M059J (cell line): ENCODE results near the gene FXYD4. TPM values are rescaled to one million over a fixed set of nuclear protein-coding genes. Genes with fewer than 3 reads are reported as not detected.

Experiments
- DNase-seq: peaks from one replicate; pipeline ENCODE4 v3.0.0-alpha.2; 2012; ENCODE audit warnings: low read depth
- total RNA-seq: library from RNA; depleted of rRNA; stranded (reverse); fragments of >200 nt; shearing (Covaris generic); gene quantifications from 2 replicates; pipeline ENCODE4 v1.2.3, GENCODE V29; 2014

Gene FXYD4
- total RNA-seq, 1 experiment from 2014 or later: not detected

DNA sequence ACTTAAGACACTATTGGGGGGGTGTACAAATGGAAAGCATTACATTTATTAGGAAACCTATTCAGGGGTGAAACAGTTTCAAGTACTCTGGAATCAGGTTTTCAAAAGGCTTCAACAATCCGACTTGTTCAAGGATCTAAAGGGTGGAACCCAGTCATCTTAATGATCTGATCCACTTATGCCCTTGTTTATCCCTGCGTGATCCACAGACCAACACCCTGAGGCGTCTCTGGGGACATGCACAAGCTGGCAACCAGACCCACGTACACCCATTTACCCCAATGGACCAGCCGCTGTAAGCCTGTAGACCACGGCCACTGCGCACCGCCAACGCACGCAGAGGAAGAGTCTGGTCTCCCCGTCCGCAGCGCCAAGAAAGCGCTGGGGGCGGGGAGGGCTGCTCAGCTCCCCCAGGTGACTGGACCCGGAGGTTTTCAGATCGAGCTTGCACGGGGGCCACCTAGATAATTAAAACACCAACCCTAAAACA is 24.2 kb downstream of the FXYD4 start:
- no peak for DNase-seq

DNA sequence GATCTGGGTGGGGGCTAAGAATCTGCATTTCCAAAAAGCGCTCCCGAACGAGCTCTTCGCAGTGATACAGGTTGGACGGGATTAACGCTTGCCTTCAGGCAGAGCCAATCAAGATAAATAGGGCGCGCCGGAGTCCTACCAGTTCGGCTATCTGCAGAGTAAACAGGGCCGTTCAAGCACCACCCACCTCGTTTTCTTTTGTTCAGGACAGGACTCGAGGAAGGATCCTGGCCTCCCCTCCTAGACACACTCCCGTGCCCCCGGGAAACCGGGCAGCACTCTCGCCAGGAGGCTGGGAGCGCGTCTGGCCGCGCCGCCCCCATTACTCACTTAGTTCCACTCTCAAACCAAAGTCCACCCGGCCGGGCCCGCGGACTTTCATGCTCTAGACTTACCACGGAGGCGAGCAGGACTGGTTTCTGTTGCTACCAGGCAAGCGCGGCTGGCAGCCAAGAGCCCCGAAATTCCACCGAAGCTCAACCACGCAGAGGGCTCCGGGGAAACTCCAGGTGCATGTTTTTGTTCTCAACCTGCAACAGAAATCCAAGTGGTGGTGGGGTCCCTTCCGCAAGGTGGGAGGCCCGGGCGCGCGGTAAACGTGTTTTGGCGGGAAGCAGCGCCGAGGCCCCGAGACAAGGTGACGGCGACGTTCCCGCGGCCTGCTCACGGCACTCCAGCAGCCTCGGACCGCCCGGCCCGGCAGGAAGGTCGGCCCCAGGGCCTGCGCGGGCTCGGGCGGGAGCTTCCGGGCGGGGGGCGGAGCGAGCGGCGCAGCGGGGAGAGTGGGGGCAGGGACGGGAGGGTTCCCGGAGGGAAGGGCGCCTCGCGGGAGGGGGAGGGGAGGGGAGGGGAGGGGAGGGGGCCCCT is 24.9 kb downstream of the FXYD4 start:
- no peak for DNase-seq

DNA sequence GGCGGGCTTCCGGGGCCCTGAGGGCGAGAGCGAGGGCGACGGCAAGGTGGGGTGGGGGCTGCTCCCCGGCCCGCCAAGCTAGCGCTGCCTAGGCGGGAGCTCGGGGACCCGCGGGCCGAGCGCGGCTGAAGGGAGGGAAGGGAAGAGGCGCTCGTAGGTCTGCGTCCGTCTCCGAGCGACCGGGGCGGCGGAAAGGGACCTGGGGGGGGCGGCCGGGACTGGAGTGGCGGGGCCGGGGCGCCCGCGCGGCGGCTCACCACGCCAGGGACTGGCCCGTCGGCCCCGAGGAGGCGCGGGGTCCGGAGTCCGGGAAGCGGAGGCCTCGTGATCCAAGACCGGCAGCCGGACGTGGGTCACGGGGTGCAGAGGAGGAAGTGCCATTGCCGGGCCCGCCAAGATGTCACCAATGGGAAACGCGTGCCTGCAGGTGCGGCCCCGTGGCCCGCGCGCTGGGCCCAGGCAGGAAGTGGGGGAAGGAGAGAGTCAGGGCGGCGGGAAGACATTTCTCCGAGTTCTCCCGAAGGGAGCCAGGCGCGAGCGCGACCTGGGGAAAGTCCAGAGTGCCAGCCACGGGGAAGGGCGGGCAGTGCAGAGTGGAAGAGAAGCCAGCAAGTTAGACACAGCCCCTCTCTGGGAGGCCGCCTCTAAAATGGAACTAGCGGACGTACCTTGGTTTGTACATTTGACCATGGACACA is 25.6 kb downstream of the FXYD4 start:
- no peak for DNase-seq

DNA sequence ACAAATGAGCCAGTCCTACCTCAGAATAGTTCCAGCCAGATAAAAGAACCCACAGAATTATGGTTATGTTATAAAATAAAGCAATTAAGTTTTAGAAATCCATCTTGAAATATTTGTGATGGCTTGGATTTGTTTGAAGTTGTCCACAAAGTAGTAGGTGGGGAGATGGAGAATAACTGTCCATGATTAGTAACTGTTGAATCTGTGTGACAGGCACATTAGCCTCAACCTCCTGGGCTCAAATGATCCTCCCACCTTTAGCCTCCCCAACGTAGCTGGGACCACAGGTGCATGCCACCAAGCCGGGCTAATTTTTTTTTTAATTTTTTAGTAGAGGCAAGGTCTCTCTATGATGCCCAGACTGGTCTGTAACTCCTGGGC is 27.5 kb downstream of the FXYD4 start:
- DNase-seq: no peak

DNA sequence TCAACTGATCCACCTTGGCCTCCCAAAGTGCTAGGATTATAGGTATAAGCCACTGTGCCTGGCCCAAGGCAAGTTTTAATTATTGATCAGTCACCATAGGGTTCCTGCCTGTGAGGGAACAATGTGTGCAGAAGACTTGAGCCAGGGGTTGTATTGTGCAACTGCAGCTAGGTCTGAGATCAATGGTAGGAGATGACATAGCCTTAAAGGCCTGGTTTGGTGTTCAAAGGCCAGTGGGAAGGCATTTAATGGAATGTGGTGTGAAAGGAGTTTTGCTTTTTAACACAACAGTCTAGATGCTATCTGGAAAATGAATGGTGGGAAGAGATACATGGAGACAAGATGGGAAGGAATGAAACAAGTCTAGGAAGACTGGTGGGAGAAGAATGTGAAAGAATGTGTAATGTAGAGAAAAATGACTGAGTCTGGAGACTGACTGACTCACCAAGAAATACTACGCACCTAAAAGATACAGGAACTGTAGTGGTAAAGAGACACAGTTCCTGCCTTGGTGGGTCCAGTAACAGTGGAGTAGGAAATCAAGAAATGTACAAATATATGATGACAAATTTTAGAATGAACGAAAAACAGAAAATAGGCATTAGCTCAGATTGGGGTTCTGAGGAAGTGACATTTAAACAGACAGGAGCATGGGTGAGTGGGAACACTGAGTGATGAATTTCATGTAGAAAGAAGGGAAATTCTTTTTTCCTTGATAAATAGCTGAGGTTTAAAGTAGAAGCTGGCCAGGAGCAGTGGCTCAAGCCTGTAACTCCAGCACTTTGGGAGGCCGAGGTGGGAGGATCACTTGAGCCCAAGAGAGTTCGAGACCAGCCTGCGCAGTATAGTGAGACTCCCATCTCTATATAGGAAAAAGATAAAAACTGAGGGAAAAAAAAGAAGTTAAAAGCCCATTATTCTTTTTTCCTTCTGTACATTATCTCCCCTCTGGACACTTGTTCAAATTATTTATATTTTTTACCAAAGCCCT is 28.2 kb downstream of the FXYD4 start:
- no peak for DNase-seq

DNA sequence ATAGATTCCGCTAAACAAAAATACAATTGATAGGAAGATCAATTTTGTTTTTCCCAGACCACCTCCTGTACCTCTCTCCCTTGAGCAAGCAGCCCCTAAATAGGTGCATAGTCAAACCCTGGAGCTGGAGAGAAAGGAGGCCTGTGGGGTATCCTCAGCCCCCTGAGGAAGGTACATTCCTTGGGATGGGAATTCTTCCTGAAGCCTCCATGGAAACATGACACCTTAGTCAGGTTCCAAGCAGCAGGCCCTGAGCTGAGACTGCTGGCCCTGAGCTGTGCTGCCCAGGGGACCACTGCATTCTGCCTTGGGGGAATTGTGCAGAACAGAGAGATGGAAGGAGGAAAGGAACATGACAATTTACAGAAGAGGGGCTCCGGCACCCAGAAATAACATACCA is 30.2 kb downstream of the FXYD4 start:
- no peak for DNase-seq

DNA sequence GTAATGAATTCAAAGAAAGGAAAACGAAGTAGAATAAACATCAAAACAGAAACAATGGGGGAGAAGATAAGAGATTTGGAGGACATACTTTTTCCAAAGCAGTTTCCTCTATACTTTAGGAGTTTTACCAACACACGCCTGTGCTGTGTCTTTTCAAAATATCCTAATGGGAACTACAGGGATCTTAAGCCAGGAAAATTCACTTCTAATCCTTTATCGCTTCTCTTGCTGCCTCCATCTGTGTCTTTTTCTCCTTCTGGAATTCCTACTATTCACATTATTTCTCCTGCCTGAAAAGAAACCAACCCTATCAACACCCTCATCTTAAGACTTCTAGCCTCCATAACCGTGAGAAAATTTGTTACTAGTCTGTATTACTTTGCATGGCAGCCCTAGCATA is 30.7 kb downstream of the FXYD4 start:
- DNase-seq: no peak

DNA sequence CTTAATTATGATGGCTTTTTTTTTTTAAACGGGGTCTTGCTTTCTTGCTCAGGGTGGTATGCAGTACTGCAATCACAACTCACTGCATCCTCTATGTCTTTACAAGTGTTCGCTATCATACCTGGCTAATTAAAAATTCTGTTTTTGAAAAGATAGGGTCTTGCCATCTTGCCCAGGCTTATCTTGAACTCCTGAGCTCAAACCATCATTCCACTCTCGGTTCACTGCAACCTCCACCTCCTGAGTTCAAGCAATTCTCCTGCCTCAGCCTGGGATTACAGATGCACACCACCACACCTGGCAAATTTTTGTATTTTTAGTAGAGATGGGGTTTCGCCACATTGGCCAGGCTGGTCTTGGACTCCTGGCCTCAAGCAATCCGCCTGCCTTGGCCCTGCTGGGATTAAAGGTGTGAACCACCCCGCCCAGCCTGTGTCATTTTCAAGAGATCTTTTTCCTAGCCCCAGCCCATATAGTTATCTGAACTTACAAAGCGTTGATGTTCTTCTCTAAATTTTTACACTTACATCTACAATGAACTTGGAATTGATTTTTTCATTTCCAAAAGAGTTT is 31.5 kb downstream of the FXYD4 start:
- DNase-seq: no peak

DNA sequence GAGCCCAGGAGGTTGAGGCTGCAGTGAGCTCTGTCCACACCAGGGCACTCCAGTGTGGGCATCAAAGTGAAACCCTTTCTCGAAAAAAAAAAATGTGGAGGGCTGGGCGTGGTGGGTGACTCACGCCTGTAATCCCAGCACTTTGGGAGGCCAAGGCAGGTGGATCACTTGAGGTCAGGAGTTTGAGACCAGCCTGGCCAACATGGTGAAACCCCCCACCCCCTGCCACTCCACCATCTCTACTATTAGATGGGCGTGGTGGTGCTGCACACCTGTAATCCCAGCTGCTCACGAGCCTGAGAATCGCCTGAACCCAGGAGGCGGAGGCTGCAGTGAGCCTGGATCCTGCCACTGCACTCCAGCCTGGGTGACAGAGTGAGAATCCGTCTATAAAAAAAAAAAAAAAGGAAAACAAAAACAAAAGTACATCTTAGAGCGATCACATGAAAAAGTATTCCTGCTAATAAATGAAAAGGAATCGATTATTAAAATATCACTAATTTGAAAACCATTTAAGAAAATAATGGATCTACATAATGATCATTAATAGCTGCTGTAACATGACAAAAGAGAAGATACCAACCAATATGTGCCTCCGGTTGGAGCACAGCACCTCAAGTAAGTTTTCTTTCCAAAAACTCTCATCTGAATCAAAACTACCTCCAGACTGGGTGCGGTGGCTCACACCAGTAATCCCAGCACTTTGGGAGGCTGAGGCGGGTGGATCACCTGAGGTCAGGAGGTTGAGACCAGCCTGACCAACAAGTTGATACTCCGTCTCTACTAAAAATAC is 32.7 kb downstream of the FXYD4 start:
- DNase-seq: peak; percentile 47

DNA sequence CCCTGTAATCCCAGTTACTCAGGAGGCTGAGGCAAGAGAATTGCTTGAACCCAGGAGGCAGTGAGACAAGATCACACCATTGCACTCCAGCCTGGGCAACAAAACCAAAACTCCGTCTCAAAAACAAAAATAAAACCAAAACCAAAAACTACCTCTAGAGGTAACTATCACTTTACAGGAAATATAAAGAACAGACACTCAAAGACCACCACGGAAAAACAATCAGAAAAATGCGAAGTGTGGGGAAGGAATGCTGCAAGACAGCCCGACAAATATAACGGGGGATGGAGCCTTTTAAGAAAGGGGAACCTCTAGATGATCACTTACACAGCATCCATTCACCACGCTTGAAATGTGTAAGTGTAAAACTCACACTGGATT is 33.3 kb downstream of the FXYD4 start:
- no peak for DNase-seq

DNA sequence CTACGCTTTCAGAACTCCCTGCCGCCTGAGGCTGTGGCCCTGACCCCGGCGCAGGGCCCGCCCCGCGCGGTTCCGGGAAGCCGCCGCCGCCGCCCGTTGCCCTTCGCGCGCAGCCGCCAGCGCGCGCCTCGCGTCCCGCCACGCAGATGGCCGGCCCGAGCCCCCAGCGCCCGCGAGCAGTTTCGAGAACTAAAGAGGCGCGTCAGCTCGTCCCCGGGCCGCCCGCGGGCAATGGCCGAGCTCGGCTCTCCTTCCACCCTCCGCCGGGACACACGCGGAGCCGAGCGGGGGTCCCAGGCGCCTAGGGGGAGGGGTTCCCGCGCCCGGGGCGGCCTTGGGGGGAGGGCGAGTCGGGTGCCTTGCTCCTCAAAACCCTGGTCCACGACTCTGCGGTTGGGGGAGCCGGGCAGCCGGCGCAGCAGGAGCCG is 35.7 kb downstream of the FXYD4 start:
- DNase-seq: peak; percentile 63

DNA sequence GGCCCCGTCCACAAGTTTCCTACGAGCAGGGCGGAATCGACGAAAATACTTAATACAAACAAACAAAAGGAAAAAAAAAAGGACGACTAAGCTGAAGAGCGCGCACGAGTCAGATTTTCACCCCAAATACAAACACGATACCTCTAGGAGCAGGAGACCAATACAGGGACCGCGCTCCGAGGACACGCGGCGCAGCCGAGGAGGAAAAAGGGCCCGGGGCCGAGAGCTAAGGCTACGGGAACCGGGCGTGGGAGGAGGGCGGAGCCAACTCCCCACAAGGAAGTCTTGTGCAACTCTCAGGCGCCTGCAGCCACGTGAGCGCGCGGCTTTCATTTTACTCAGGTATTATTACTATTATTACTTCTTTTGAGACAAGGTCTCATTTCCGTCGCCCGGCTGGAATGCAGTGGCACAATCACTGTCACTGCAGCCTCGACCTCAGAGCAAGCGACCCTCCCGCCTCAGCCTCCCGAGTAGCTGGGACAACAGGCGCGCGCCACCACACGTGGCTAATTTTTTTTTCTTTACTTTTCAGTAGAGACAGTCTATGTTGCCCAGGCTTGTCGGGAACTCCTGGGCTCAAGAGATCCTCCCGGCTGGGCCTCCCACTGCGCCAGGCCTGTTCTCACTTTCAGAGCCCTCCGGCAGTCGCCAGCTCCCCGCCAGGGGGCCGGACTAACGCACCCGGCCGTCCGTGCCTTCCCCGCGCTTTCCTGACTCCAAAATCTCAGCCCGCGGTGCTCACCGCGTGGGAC is 36.3 kb downstream of the FXYD4 start:
- peak; percentile 87 for DNase-seq

DNA sequence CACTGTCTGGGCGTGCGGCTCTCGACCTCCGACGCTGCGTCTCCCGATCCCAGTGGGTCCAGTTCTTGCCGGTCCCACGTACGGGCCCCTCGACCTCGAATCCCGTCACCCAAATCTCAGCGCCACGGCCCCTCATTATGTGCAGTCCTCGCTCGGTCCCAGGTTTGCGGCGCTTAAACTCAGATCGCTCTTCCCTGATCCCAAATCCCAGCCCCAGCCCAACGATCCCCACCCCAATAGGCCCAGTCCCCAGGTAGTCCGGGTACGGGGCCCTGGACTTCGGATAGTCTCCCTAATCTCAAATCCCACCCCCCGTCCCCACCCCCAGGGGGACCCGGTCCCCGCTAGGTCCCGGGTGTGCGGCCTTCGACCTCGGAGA is 36.9 kb downstream of the FXYD4 start:
- no peak for DNase-seq

DNA sequence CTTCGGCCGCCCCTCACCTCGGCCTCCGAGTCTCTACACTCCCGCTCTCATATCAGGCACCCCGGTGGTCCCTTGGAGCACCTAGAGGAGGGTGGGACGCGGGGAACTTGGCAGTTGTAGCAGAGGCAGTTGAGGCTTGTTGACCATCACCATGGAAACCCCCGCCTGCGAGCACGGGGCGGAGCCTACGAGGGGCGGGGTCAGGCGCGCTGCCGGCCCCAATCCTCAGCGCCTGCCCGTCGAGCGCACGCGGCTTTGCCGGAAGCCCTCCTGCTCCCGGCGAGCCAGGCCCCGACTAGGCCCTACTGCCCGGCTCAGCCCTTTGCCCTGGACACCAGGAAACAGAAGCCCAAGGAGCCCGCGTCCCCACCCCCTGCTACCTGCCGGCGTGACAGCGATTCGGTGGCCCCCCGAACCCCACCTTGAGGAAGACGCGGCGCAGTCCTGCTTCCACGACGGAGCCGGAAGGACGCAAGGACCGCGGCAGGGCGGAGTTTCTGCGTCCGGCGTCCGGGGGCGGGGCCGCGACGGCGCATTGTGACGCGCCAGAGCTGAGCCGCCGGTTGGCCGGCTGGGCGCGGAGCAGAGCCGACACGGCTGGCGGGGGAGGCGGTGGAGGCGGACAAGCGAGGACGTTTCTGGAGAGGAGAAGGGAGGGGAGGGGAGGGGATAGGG is 37.4 kb downstream of the FXYD4 start, which contains the start of gene HNRNPF:
HNRNPF (minus strand) TSS at position 477 of the 675 bp plus-strand sequence. CDS start 21,302 bp downstream, outside the sequence.
- peak; percentile 91 for DNase-seq

DNA sequence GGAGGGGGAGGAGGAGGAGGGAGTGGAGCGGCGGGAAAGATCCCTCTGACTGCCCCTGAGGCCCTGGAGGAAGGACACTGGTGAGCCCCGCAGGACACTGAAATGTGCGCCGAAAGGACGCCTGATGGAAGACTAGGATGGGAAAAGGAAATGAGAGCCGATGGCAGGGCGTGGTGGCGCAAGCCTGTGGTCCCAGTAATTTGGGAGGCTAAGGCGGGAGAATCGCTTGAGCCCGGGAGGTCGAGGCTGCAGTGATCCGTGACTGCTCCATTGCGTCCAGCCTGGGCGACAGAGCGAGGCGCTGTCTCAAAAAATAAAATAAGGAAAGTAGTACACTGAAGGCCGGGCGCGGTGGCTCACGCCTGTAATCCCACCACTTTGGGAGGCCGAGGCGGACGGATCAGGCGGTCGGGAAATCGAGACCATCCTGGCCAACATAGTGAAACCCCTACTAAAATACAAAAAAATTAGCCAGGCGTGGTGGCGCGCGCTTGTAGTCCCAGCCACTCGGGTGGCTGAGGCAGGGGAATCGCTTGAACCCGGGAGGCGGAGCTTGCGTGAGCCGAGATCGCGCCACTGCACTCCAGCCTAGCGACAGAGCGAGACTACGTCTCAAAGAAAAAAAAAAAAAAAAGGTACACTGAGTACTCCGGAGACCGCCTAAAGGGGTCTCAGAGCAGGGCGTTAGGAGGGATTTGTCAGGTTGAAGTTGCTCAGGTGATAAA is 38.1 kb downstream of the FXYD4 start:
- no peak for DNase-seq

DNA sequence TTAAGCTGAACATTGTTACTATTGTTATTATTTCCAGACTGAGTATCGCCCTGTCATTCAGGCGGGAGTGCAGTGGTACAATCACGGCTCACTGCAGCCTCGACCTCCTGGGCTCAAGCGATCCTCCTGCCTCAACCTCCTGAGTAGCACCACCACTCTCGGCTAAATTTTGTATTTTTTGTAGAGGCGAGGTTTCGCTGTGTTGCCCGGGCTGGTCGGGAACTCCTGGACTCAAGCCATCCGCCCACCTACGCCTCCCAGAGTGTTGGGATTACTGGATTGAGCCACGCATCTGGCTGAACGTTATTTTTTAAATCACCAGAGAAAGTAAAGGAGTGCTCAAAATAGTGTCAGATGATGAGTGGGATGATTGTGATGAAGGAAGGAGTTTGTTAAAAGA is 38.9 kb downstream of the FXYD4 start:
- DNase-seq: no peak

DNA sequence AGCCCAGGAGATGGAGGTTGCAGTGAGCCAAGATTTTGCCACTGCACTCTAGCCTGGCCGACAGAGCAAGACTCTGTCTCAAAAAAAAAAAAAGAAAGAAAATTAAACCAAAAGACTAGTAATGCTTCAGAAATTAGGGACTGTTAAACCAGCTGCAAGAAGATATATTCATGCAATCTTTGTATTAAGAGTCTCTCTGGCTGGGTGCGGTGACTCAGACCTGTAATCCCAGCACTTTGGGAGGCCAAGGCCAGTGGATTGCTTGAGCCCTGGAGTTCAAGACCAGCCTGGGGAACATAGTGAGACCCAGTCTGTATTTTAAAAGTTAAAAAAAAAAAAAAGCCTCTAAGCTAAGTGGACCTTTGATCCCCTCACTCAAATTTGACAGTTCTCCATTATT is 40.1 kb downstream of the FXYD4 start:
- DNase-seq: no peak

DNA sequence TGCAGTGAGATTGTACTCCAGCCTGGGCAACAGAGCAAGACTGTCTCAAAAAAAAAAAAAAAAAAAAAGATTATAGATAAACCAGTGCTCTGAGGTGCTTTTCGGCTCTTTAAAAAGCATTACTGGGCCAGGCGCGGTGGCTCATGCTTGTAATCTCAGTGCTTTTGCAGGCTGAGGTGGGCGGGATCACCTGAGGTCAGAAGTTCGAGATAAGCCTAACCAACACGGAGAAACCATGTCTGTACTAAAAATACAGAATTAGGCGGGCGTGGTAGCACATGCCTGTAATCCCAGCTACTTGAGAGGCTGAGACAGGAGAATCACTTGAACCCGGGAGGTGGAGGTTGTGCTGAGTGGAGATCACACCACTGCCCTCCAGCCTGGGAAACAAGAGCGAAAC is 44.1 kb downstream of the FXYD4 start:
- DNase-seq: no peak
